Measurements from ENCODE around the gene HJV. TPM values are rescaled to one million over a fixed set of nuclear protein-coding genes. Genes with fewer than 3 reads are reported as not detected.

HJV gene
- total and polyA plus RNA-seq, 2 of the 8 experiments (the other 6 are each of a cell fraction or from before 2014, with no cell fraction given): 0.32 to 0.70 TPM

DNA sequence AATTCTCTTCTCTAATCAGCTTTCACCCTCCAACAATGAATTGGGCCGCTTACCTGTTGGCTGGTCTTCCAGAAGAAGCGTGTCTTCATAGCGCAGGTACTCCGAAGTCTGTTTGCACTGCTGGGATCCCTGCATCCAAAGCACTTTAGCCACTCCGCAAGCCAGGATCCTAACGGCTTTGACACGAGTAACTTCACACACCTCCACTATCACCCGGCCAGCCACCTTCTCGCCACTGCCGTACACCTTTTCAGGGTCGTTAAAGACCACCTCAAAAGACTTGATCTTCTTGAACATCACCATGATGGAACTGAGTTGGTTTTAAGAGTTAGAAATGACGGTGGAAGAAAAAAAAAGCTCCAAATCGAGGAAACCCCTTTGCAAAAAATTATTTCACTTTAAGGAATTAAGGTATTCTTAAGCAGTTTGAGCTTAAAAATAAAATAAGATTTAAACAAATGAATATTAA, 25.5 kb downstream of the HJV start (continued):
- TF ChIP-seq, protein P1, sequence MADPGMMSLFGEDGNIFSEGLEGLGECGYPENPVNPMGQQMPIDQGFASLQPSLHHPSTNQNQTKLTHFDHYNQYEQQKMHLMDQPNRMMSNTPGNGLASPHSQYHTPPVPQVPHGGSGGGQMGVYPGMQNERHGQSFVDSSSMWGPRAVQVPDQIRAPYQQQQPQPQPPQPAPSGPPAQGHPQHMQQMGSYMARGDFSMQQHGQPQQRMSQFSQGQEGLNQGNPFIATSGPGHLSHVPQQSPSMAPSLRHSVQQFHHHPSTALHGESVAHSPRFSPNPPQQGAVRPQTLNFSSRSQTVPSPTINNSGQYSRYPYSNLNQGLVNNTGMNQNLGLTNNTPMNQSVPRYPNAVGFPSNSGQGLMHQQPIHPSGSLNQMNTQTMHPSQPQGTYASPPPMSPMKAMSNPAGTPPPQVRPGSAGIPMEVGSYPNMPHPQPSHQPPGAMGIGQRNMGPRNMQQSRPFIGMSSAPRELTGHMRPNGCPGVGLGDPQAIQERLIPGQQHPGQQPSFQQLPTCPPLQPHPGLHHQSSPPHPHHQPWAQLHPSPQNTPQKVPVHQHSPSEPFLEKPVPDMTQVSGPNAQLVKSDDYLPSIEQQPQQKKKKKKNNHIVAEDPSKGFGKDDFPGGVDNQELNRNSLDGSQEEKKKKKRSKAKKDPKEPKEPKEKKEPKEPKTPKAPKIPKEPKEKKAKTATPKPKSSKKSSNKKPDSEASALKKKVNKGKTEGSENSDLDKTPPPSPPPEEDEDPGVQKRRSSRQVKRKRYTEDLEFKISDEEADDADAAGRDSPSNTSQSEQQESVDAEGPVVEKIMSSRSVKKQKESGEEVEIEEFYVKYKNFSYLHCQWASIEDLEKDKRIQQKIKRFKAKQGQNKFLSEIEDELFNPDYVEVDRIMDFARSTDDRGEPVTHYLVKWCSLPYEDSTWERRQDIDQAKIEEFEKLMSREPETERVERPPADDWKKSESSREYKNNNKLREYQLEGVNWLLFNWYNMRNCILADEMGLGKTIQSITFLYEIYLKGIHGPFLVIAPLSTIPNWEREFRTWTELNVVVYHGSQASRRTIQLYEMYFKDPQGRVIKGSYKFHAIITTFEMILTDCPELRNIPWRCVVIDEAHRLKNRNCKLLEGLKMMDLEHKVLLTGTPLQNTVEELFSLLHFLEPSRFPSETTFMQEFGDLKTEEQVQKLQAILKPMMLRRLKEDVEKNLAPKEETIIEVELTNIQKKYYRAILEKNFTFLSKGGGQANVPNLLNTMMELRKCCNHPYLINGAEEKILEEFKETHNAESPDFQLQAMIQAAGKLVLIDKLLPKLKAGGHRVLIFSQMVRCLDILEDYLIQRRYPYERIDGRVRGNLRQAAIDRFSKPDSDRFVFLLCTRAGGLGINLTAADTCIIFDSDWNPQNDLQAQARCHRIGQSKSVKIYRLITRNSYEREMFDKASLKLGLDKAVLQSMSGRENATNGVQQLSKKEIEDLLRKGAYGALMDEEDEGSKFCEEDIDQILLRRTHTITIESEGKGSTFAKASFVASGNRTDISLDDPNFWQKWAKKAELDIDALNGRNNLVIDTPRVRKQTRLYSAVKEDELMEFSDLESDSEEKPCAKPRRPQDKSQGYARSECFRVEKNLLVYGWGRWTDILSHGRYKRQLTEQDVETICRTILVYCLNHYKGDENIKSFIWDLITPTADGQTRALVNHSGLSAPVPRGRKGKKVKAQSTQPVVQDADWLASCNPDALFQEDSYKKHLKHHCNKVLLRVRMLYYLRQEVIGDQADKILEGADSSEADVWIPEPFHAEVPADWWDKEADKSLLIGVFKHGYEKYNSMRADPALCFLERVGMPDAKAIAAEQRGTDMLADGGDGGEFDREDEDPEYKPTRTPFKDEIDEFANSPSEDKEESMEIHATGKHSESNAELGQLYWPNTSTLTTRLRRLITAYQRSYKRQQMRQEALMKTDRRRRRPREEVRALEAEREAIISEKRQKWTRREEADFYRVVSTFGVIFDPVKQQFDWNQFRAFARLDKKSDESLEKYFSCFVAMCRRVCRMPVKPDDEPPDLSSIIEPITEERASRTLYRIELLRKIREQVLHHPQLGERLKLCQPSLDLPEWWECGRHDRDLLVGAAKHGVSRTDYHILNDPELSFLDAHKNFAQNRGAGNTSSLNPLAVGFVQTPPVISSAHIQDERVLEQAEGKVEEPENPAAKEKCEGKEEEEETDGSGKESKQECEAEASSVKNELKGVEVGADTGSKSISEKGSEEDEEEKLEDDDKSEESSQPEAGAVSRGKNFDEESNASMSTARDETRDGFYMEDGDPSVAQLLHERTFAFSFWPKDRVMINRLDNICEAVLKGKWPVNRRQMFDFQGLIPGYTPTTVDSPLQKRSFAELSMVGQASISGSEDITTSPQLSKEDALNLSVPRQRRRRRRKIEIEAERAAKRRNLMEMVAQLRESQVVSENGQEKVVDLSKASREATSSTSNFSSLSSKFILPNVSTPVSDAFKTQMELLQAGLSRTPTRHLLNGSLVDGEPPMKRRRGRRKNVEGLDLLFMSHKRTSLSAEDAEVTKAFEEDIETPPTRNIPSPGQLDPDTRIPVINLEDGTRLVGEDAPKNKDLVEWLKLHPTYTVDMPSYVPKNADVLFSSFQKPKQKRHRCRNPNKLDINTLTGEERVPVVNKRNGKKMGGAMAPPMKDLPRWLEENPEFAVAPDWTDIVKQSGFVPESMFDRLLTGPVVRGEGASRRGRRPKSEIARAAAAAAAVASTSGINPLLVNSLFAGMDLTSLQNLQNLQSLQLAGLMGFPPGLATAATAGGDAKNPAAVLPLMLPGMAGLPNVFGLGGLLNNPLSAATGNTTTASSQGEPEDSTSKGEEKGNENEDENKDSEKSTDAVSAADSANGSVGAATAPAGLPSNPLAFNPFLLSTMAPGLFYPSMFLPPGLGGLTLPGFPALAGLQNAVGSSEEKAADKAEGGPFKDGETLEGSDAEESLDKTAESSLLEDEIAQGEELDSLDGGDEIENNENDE (IDR thresholded peaks at IDR 0.05; ENCODE audit: insufficient replicate concordance, low read length): peak; percentile 75
- no peak for TF ChIP-seq EGR1 (IDR thresholded peaks at IDR 0.05; ENCODE audit: borderline replicate concordance, low read depth, low read length)
- TF ChIP-seq, protein P2, sequence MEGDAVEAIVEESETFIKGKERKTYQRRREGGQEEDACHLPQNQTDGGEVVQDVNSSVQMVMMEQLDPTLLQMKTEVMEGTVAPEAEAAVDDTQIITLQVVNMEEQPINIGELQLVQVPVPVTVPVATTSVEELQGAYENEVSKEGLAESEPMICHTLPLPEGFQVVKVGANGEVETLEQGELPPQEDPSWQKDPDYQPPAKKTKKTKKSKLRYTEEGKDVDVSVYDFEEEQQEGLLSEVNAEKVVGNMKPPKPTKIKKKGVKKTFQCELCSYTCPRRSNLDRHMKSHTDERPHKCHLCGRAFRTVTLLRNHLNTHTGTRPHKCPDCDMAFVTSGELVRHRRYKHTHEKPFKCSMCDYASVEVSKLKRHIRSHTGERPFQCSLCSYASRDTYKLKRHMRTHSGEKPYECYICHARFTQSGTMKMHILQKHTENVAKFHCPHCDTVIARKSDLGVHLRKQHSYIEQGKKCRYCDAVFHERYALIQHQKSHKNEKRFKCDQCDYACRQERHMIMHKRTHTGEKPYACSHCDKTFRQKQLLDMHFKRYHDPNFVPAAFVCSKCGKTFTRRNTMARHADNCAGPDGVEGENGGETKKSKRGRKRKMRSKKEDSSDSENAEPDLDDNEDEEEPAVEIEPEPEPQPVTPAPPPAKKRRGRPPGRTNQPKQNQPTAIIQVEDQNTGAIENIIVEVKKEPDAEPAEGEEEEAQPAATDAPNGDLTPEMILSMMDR (IDR thresholded peaks at IDR 0.05; ENCODE audit: control extremely low read depth in 1 of 3, insufficient read depth in 1 of 3, low read depth in 1 of 3, low read length in 3 of 3): no peak
- no peak for TF ChIP-seq SP4 (IDR thresholded peaks at IDR 0.05; ENCODE audit: low read length)
- 0 out of 4 replicates have a peak, but pooled peaks of 1 of the 2 experiments have one; percentile 53 for TF ChIP-seq HDAC2 (IDR thresholded peaks at IDR 0.05; ENCODE audit: borderline replicate concordance in 1 of 2, low read depth in 2 of 2, low read length in 2 of 2)
- TF ChIP-seq KDM5A (IDR thresholded peaks at IDR 0.05; ENCODE audit: low read length): no peak
- no peak for TF ChIP-seq KDM1A (IDR thresholded peaks at IDR 0.05; ENCODE audit: borderline replicate concordance, low read length)
- no peak for TF ChIP-seq CBX8 (IDR thresholded peaks at IDR 0.05; ENCODE audit: borderline replicate concordance, low read depth, low read length)
